ENCODE measurements around the gene G6PC2.

GRCh38 chr2:168920504-168921157 is 19.5 kb downstream of the G6PC2 start:
- no peak for TF ChIP-seq EZH2phosphoT487 (IDR thresholded peaks at IDR 0.05; ENCODE audit: borderline replicate concordance, low read length)
- peak; percentile 76 for TF ChIP-seq CTCF (conservative IDR thresholded peaks at IDR 0.05; ENCODE audit: low read depth, low read length)
- TF ChIP-seq EZH2 (IDR thresholded peaks at IDR 0.05; ENCODE audit: low read length, unreplicated experiment): no peak

Data from PC-3 (cell line).